ENCODE measurements around the gene ORM1. TPM values are rescaled to one million over a fixed set of nuclear protein-coding genes. Genes with fewer than 3 reads are reported as not detected.

The ORM1 gene
- total RNA-seq, 4 donors from 2014 or later, result 59.2 TPM; not detected in 3

DNA sequence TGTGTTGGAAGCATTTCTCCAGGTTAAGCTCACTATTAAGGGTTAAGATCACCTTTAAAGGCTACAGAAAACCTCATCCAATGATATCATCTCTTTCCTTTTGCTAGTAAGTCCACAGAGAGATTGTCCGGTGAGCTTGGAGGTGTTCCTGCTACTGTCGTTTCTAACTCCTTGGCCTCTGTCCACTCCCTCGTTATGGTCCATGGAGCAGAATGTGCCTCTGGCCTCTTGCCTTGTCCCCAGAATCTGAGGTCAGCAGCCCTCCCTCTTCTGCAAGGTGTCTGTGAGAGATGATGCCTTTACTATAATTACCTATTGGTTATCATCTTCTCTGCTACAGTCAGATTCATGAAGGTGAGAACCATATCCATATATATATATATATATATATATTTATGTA is 21.8 kb downstream of the ORM1 start:
- H3K4me3 ChIP-seq, result no peak overlapping the region
- no peaks in the 10 kb centered on the region for H3K9me3 ChIP-seq
- DNase-seq (ENCODE audit: low spot score in 2 of 2), result no peak
- no peaks in the 10 kb centered on the region for H3K27me3 ChIP-seq
- TF ChIP-seq EP300 (IDR thresholded peaks at IDR 0.05), result no peak
- no peak for TF ChIP-seq POLR2A (IDR thresholded peaks at IDR 0.05)
- TF ChIP-seq, protein P1, sequence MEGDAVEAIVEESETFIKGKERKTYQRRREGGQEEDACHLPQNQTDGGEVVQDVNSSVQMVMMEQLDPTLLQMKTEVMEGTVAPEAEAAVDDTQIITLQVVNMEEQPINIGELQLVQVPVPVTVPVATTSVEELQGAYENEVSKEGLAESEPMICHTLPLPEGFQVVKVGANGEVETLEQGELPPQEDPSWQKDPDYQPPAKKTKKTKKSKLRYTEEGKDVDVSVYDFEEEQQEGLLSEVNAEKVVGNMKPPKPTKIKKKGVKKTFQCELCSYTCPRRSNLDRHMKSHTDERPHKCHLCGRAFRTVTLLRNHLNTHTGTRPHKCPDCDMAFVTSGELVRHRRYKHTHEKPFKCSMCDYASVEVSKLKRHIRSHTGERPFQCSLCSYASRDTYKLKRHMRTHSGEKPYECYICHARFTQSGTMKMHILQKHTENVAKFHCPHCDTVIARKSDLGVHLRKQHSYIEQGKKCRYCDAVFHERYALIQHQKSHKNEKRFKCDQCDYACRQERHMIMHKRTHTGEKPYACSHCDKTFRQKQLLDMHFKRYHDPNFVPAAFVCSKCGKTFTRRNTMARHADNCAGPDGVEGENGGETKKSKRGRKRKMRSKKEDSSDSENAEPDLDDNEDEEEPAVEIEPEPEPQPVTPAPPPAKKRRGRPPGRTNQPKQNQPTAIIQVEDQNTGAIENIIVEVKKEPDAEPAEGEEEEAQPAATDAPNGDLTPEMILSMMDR (IDR thresholded peaks at IDR 0.05), result no peak
- no peak for TF ChIP-seq POLR2AphosphoS5 (IDR thresholded peaks at IDR 0.05)
- H3K4me1 ChIP-seq, result peaks cover 11% of the 10 kb centered on the region
- peaks cover 95% of the 10 kb centered on the region for H3K36me3 ChIP-seq
- H3K27ac ChIP-seq, result no peak overlapping the region
- WGBS, result 75% methylated on average over 3 of the region's 3 CpGs

- Histone ChIP-seq H3K9me3 (no peaks in the 10 kb centered on the region), H3K27me3 (no peaks in the 10 kb centered on the region), H3K4me3 (no peak overlapping the region), H3K4me1 (peaks cover 16% of the 10 kb centered on the region), H3K36me3 (peaks cover 95% of the 10 kb centered on the region), H3K27ac (no peak overlapping the region)
- 91% methylated on average over 6 of the region's 7 CpGs for WGBS
- TF ChIP-seq POLR2A (IDR thresholded peaks at IDR 0.05), result no peak
- TF ChIP-seq, protein P1 (IDR thresholded peaks at IDR 0.05), result no peak
- TF ChIP-seq POLR2AphosphoS5 (IDR thresholded peaks at IDR 0.05), result no peak
- TF ChIP-seq EP300 (IDR thresholded peaks at IDR 0.05), result no peak
- no peak for DNase-seq (ENCODE audit: low spot score in 2 of 2)
Measured at GRCh38 chr9:114345493-114346065, 22.7 kb downstream of the ORM1 start.

DNA sequence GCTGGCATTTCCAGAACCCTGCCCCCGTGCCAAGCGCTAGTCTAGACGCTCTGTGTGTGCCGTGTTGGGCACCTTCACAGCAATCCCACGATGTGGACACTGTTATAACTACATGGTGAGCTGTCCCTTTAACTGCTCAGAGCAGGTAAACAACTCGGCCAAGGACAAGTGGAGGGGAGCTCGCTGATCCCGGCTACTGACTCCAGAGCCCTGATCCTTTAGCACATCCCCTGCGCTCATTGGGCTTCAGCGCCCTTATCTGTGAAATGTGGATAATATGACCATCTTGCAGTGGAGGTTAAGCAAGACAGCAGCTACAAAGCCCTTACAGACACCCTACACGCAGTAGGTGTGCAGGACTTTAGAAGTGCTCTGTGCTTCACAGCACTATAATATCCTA is 23.2 kb downstream of the ORM1 start:
- DNase-seq (ENCODE audit: low spot score in 2 of 2), result no peak
- 91% methylated on average over 11 of the region's 11 CpGs for WGBS
- H3K4me1 ChIP-seq, result peaks cover 16% of the 10 kb centered on the region
- H3K36me3 ChIP-seq, result peaks cover 95% of the 10 kb centered on the region
- no peaks in the 10 kb centered on the region for H3K27me3 ChIP-seq
- no peaks in the 10 kb centered on the region for H3K9me3 ChIP-seq
- H3K4me3 ChIP-seq, result no peak overlapping the region
- TF ChIP-seq EP300 (IDR thresholded peaks at IDR 0.05), result no peak
- TF ChIP-seq POLR2AphosphoS5 (IDR thresholded peaks at IDR 0.05), result no peak
- no peak for TF ChIP-seq POLR2A (IDR thresholded peaks at IDR 0.05)
- TF ChIP-seq, protein P1 (IDR thresholded peaks at IDR 0.05), result no peak
- H3K27ac ChIP-seq, result no peak overlapping the region

DNA sequence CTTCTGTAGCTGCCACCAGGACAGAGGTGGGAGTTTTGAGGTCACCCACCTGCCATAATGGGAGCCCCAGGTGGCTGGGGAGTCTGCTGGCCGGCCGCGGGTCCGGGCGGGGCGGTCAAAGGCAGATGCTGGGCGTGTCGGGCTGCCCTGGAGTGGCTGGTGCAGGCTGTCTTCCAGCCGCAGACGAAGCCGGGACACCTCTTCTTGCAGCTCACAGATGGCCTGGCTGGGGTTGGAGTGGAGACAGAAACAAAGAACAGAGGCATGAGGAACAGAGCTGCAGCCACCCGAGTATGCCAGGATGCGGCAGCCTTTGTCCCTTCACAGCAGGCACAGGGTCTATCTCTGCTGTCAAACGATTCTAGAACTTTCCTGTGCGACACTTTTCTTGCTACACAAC is 24.8 kb downstream of the ORM1 start:
- H3K36me3 ChIP-seq, result peaks cover 80% of the 10 kb centered on the region
- H3K9me3 ChIP-seq, result no peaks in the 10 kb centered on the region
- H3K27ac ChIP-seq, result no peak overlapping the region
- DNase-seq (ENCODE audit: low spot score in 2 of 2), result no peak
- WGBS, result 86% methylated on average over 15 of the region's 15 CpGs
- no peak for TF ChIP-seq EP300 (IDR thresholded peaks at IDR 0.05)
- no peak for TF ChIP-seq POLR2A (IDR thresholded peaks at IDR 0.05)
- no peak for TF ChIP-seq POLR2AphosphoS5 (IDR thresholded peaks at IDR 0.05)
- TF ChIP-seq, protein P1 (IDR thresholded peaks at IDR 0.05), result no peak
- H3K4me3 ChIP-seq, result no peak overlapping the region
- H3K27me3 ChIP-seq, result no peaks in the 10 kb centered on the region
- peaks cover 21% of the 10 kb centered on the region for H3K4me1 ChIP-seq

DNA sequence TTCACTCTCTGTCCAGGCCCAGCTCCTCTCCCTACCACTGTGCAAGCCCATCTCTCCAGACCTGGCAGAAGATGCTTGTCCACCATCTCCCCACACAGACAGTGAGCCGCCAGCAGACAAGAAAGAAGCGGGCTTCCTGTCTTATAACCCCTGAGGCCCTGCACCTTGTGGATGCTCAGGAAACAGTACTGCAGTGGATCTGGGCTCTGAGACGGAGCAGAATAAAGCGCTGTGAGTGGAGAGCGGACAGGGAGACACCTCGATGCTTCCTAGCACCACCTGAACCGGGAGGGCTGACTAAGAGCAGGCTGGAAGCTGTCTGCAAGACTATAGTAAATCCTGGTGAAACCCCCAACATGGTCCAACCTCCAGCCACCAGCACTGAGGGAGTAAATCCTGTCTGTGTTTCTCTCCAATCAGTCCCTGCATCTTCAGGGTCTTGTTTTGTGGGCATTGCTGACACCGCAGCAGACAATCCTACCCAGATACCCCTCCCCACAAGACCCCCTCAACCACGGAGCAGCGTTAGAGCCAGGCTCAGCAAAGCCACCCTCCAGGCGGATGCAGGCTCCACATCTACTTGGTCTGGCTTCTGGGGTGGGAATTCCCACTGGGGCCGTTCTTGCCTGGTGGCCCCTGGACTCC is 25.5 kb downstream of the ORM1 start:
- no peak overlapping the region for H3K4me3 ChIP-seq
- no peaks in the 10 kb centered on the region for H3K27me3 ChIP-seq
- H3K9me3 ChIP-seq, result no peaks in the 10 kb centered on the region
- H3K4me1 ChIP-seq, result peaks cover 21% of the 10 kb centered on the region
- TF ChIP-seq, protein P1 (IDR thresholded peaks at IDR 0.05), result no peak
- TF ChIP-seq POLR2A (IDR thresholded peaks at IDR 0.05) (no peak), EP300 (IDR thresholded peaks at IDR 0.05) (no peak), POLR2AphosphoS5 (IDR thresholded peaks at IDR 0.05) (no peak)
- DNase-seq (ENCODE audit: low spot score in 2 of 2), result no peak
- 93% methylated on average over 11 of the region's 12 CpGs for WGBS
- H3K36me3 ChIP-seq, result peaks cover 76% of the 10 kb centered on the region
- no peak overlapping the region for H3K27ac ChIP-seq
